ENCODE results near the gene DNAJC1. TPM values are rescaled to one million over a fixed set of nuclear protein-coding genes. Genes with fewer than 3 reads are reported as not detected.

The DNAJC1 gene
- total and polyA plus RNA-seq, 10 of the 15 experiments (the other 5 are each of a cell fraction or from before 2014, with no cell fraction given): 2.5 to 39.3 (median 20.4) TPM

GRCh38 chr10:21943633-21944265 lies 59.8 kb downstream of the DNAJC1 start:
- ChIA-PET SMC1A (ENCODE audit: uncharacterized antibody, unreplicated experiment) (interaction anchor here (0.7 to 1.5 kb wide), 5 partner anchors 12 to 233 kb away, joined by 3 to 4 read pairs (median 3); no protein-coding TSS in a partner anchor), POLR2A (no interaction called here), CTCF (interaction anchor here (0.8 to 0.9 kb wide), 2 partner anchors 10 to 151 kb away, joined by 3 read pairs; no protein-coding TSS in a partner anchor), RAD21 (ENCODE audit: unreplicated experiment) (no interaction called here)
- WGBS (ENCODE audit: insufficient coverage, insufficient replicate concordance, low lambda C conversion rate, missing lambda C conversion rate): 100% methylated on average over 2 of the region's 2 CpGs
- ATAC-seq: no peak
- no peak overlapping the region for H3K4me2 ChIP-seq (ENCODE audit: control insufficient read depth, insufficient read depth)
- no peak for DNase-seq (ENCODE audit: low read depth, low spot score)
- no peak overlapping the region for H3K9ac ChIP-seq (ENCODE audit: control insufficient read depth, insufficient read depth, low read length)
- H3K79me2 ChIP-seq (ENCODE audit: control insufficient read depth, insufficient read depth, low read length): no peaks in the 10 kb centered on the region
- no peak overlapping the region for H3K4me3 ChIP-seq
- H4K20me1 ChIP-seq (ENCODE audit: control insufficient read depth, insufficient read depth): no peaks in the 10 kb centered on the region
- TF ChIP-seq RELA (IDR thresholded peaks at IDR 0.05; ENCODE audit: borderline replicate concordance, partially characterized antibody): no peak
- no peak for TF ChIP-seq POU2F2 (IDR thresholded peaks at IDR 0.05; ENCODE audit: borderline replicate concordance, low read depth, low read length)
- no peak for TF ChIP-seq JUND (IDR thresholded peaks at IDR 0.05; ENCODE audit: low read depth, low read length)
- no peak for TF ChIP-seq ATF3 (IDR thresholded peaks at IDR 0.05; ENCODE audit: borderline replicate concordance, extremely low read depth, low read depth, low read length)
- TF ChIP-seq NR2C1 (IDR thresholded peaks at IDR 0.05): no peak
- no peak for TF ChIP-seq ZNF24 (IDR thresholded peaks at IDR 0.05)
- no peak for TF ChIP-seq E2F8 (IDR thresholded peaks at IDR 0.05; ENCODE audit: low read depth, partially characterized antibody)
- TF ChIP-seq MLLT1 (IDR thresholded peaks at IDR 0.05): no peak
- no peak for TF ChIP-seq EZH2 (IDR thresholded peaks at IDR 0.05; ENCODE audit: borderline replicate concordance, control insufficient read depth, low read depth, low read length)
- no peak for TF ChIP-seq PAX8 (IDR thresholded peaks at IDR 0.05)
- TF ChIP-seq SIN3A (IDR thresholded peaks at IDR 0.05; ENCODE audit: low read depth, low read length): no peak
- no peak for TF ChIP-seq CBX3 (IDR thresholded peaks at IDR 0.05; ENCODE audit: borderline replicate concordance, low read depth)
- intact Hi-C loops (cut with micrococcal nuclease; ENCODE audit: unreplicated experiment) (no loop called here), in situ Hi-C loops (cut with MboI) (no loop called here)
- no peak for FAIRE-seq
- no peaks in the 10 kb centered on the region for H3K9me3 ChIP-seq (replicated peaks; ENCODE audit: control insufficient read depth, insufficient read depth, low read length)
- no peaks in the 10 kb centered on the region for H3K4me1 ChIP-seq (ENCODE audit: control insufficient read depth, insufficient read depth, low read length)
- H3K36me3 ChIP-seq (ENCODE audit: control insufficient read depth in 2 of 2, insufficient read depth in 2 of 2, low read length in 1 of 2): no peaks in the 10 kb centered on the region
- no peaks in the 10 kb centered on the region for H3K27me3 ChIP-seq (replicated peaks in 1 of 2; ENCODE audit: control insufficient read depth in 2 of 2, insufficient read depth in 2 of 2, low read length in 1 of 2)
- BruUV-seq (replicated peaks): no TSS peak
- H3K27ac ChIP-seq (ENCODE audit: control insufficient read depth, insufficient read depth): no peak overlapping the region
- H2AFZ ChIP-seq (ENCODE audit: control insufficient read depth, low read depth, low read length): no peak overlapping the region

Measured in GM12878 (cell line).